ENCODE results near the gene FOXP1.

Gene FOXP1

GRCh38 chr3:70989174-70989573 is 594.4 kb downstream of the FOXP1 start:
- no peaks in the 10 kb centered on the region for H3K27me3 Mint-ChIP-seq (ENCODE audit: low read depth)
- peaks cover 61% of the 10 kb centered on the region for H3K36me3 Mint-ChIP-seq (ENCODE audit: low read depth)
- no peak overlapping the region for H3K4me3 Mint-ChIP-seq
- H3K4me1 Mint-ChIP-seq: peaks cover 40% of the 10 kb centered on the region
- H3K27ac Mint-ChIP-seq: peak overlapping the region in 1 of 3 experiments; percentile 35
- TF ChIP-seq, protein P1, sequence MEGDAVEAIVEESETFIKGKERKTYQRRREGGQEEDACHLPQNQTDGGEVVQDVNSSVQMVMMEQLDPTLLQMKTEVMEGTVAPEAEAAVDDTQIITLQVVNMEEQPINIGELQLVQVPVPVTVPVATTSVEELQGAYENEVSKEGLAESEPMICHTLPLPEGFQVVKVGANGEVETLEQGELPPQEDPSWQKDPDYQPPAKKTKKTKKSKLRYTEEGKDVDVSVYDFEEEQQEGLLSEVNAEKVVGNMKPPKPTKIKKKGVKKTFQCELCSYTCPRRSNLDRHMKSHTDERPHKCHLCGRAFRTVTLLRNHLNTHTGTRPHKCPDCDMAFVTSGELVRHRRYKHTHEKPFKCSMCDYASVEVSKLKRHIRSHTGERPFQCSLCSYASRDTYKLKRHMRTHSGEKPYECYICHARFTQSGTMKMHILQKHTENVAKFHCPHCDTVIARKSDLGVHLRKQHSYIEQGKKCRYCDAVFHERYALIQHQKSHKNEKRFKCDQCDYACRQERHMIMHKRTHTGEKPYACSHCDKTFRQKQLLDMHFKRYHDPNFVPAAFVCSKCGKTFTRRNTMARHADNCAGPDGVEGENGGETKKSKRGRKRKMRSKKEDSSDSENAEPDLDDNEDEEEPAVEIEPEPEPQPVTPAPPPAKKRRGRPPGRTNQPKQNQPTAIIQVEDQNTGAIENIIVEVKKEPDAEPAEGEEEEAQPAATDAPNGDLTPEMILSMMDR (IDR thresholded peaks at IDR 0.05; ENCODE audit: unreplicated experiment in 3 of 3): no peak
- no peaks in the 10 kb centered on the region for H3K9me3 Mint-ChIP-seq

DNA sequence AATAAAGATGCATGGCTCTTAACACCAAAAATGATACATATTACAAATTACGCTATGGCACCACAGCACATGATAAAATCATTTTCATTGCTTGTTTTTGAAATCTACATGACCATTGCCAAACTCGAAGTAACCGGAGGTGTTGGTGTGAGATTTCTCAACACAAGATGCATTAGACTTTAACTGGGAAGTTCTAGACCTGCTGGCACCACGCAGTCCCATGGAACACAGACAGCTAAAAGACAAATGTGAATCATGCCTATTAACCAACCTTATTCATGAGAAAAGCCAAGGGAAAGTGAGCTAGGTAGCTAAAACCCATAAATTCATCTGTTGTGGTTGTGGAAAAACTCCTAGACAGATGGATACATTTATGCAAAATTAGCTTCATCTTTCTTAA is 595.4 kb downstream of the FOXP1 start:
- no peaks in the 10 kb centered on the region for H3K9me3 Mint-ChIP-seq
- H3K27me3 Mint-ChIP-seq (ENCODE audit: low read depth): no peaks in the 10 kb centered on the region
- peaks cover 58% of the 10 kb centered on the region for H3K36me3 Mint-ChIP-seq (ENCODE audit: low read depth)
- TF ChIP-seq, protein P1 (IDR thresholded peaks at IDR 0.05; ENCODE audit: unreplicated experiment in 3 of 3): no peak
- H3K4me1 Mint-ChIP-seq: peaks cover 47% of the 10 kb centered on the region
- H3K4me3 Mint-ChIP-seq: no peak overlapping the region
- no peak overlapping the region for H3K27ac Mint-ChIP-seq

DNA sequence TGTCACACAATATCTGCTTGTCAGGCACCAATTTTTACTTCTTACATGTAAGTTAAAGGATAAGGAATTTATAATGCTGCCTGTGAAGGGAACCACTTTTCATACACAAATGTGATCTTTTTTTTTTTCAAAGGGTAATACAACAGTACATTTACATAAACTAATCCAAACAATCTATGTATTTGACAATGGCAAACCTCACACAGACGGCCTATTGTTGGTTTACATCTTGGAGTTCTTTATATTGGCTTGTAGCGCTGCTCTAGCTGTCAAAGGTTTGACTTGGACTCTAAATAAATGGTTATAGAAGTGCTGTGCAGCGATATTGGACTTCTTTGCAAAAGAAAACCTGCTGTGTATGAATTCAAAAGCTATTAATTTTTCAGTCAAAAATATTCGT is 598.0 kb downstream of the FOXP1 start:
- Mint-ChIP-seq H3K36me3 (ENCODE audit: low read depth) (peaks cover 42% of the 10 kb centered on the region), H3K27me3 (ENCODE audit: low read depth) (no peaks in the 10 kb centered on the region), H3K4me1 (peaks cover 60% of the 10 kb centered on the region), H3K9me3 (no peaks in the 10 kb centered on the region), H3K4me3 (no peak overlapping the region), H3K27ac (peak overlapping the region in 2 of 3 experiments; percentile 24 to 47)
- TF ChIP-seq, protein P1 (IDR thresholded peaks at IDR 0.05; ENCODE audit: unreplicated experiment in 3 of 3): no peak

- peak overlapping the region in 1 of 3 experiments; percentile 24 for H3K27ac Mint-ChIP-seq
- H3K27me3 Mint-ChIP-seq (ENCODE audit: low read depth): no peaks in the 10 kb centered on the region
- H3K36me3 Mint-ChIP-seq (ENCODE audit: low read depth): peaks cover 43% of the 10 kb centered on the region
- TF ChIP-seq, protein P1 (IDR thresholded peaks at IDR 0.05; ENCODE audit: unreplicated experiment in 3 of 3): no peak
- peaks cover 62% of the 10 kb centered on the region for H3K4me1 Mint-ChIP-seq
- no peaks in the 10 kb centered on the region for H3K9me3 Mint-ChIP-seq
- H3K4me3 Mint-ChIP-seq: no peak overlapping the region
Observed at GRCh38 chr3:70984776-70985482, 598.6 kb downstream of the FOXP1 start.

- no peaks in the 10 kb centered on the region for H3K9me3 Mint-ChIP-seq
- H3K4me3 Mint-ChIP-seq: no peak overlapping the region
- TF ChIP-seq, protein P1 (IDR thresholded peaks at IDR 0.05; ENCODE audit: unreplicated experiment in 3 of 3): no peak
- H3K4me1 Mint-ChIP-seq: peaks cover 68% of the 10 kb centered on the region
- no peaks in the 10 kb centered on the region for H3K27me3 Mint-ChIP-seq (ENCODE audit: low read depth)
- peaks cover 49% of the 10 kb centered on the region for H3K36me3 Mint-ChIP-seq (ENCODE audit: low read depth)
- H3K27ac Mint-ChIP-seq: peak overlapping the region; percentile 95 to 97 (median 96)
Observed at GRCh38 chr3:70982700-70983140, 600.8 kb downstream of the FOXP1 start.

GRCh38 chr3:70982284-70982683 is 601.2 kb downstream of the FOXP1 start:
- no peaks in the 10 kb centered on the region for H3K27me3 Mint-ChIP-seq (ENCODE audit: low read depth)

More at GRCh38 chr3:70982284-70982683, 601.2 kb downstream of the FOXP1 start:
- Mint-ChIP-seq H3K27ac (peak overlapping the region; percentile 95 to 97 (median 96)), H3K9me3 (no peaks in the 10 kb centered on the region), H3K36me3 (ENCODE audit: low read depth) (peaks cover 49% of the 10 kb centered on the region), H3K4me3 (no peak overlapping the region), H3K4me1 (peaks cover 64% of the 10 kb centered on the region)
- TF ChIP-seq, protein P1 (IDR thresholded peaks at IDR 0.05; ENCODE audit: unreplicated experiment in 3 of 3): no peak
